Mucosa of descending colon (tissue), 3 donors: ENCODE results near the gene TMC2. TPM values are rescaled to one million over a fixed set of nuclear protein-coding genes. Genes with fewer than 3 reads are reported as not detected.

Source experiments
- ATAC-seq: fragments of 200-7000 bp; cut with Tn5 transposase; one replicate; pipeline ENCODE4 v1.9.1; 2020; ENCODE audit warnings: mild to moderate bottlenecking, moderate library complexity
- DNase-seq, 3 donors: peaks; one replicate each; pipeline ENCODE4 v3.0.0-alpha.2; 2020
- H3K36me3 ChIP-seq: fragments of 200-600 bp; one replicate; pipeline ENCODE4 v1.8.0; 2021; ENCODE audit warnings: low read depth, mild to moderate bottlenecking
- H3K4me1 ChIP-seq: fragments of 200-600 bp; one replicate; pipeline ENCODE4 v1.8.0; 2021; ENCODE audit warnings: low read depth, mild to moderate bottlenecking
- H3K4me3 ChIP-seq: fragments of 200-600 bp; one replicate; pipeline ENCODE4 v1.8.0; 2021; ENCODE audit warnings: mild to moderate bottlenecking
- H3K9me3 ChIP-seq: fragments of 200-600 bp; one replicate; pipeline ENCODE4 v1.8.0; 2021; ENCODE audit warnings: mild to moderate bottlenecking
- CTCF ChIP-seq: fragments of 200-600 bp; IDR thresholded peaks from one replicate; pipeline ENCODE4 v1.8.0; 2022; ENCODE audit warnings: antibody characterized with exemption, mild to moderate bottlenecking
- intact Hi-C, 2 donors: fragments of 100-400 bp; cut with DNase I in 1 of 2; cut with micrococcal nuclease in 1 of 2; formaldehyde crosslinking; loops; one replicate each; pipeline versions ENCODE4 v1.11.0 to v1.11.1; 2022; cut with DNase I, micrococcal nuclease
- total RNA-seq, 3 donors: library from RNA; stranded (reverse); fragmentation: NEBNext Ultra II Directional in 2 of 3; extraction: Animal tissue kit (Norgen Biotek cat#: 25700) in 2 of 3; gene quantifications; one replicate each; pipeline versions ENCODE4 v1.2.1 to v1.2.4, GENCODE V29; 2021 to 2023
- donor health status: DM: no; HTN: no; CAD: no; lungs with moderate emphysema.
- donor health status: DM: no; HTN: no; CAD: no.
- donor health status: DM: no; HTN: yes; CAD: no.

TMC2 gene
- total RNA-seq, 3 donors from 2014 or later: 0.09 to 0.41 TPM; not detected in 1

DNA sequence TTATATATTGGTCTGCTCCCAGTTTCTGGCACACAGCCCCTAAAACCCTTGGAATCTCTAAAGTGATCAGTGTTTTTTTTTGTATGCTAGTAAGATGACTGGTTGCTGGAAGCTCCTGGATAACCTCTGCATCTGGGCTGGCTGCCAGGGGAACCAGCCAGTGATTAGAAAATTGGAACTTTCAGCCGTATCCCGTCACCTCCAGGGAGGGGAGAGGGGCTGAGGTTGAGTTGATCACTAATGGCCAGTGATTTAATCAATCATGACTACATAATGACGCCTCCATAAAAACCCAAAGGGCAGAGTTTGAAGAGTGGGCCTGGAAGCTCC, 68.1 kb downstream of the TMC2 start:
- TF ChIP-seq CTCF: no peak
- peaks cover 9% of the 10 kb centered on the region for H3K4me1 ChIP-seq
- peaks cover 14% of the 10 kb centered on the region for H3K9me3 ChIP-seq
- DNase-seq: peak in 1 of 3 donors; percentile 33
- no peak overlapping the region for H3K4me3 ChIP-seq
- intact Hi-C loops: no loop called here
- no peaks in the 10 kb centered on the region for H3K36me3 ChIP-seq
- no peak for ATAC-seq

- Histone ChIP-seq H3K36me3 (no peaks in the 10 kb centered on the region), H3K4me1 (no peaks in the 10 kb centered on the region), H3K9me3 (peaks cover 14% of the 10 kb centered on the region), H3K4me3 (no peak overlapping the region)
- DNase-seq: no peak
- TF ChIP-seq CTCF: no peak
- intact Hi-C loops: no loop called here
- ATAC-seq: no peak
Measured at GRCh38 chr20:2606507-2607006, 70.2 kb downstream of the TMC2 start.

DNA sequence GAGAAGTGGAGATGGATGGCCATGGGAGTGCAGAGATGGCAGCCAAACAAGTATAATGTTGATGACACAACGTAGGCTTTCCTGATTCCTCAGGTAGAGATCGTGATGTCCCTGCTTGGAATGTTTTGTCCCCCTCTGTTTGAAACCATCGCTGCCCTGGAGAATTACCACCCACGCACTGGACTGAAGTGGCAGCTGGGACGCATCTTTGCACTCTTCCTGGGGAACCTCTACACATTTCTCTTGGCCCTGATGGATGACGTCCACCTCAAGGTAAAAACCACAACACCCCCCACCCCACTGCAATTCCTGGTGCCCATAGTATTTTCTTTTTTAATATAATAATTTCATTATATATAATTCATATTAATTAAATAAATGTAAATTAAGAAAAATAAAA, 74.0 kb downstream of the TMC2 start:
- H3K4me3 ChIP-seq: no peak overlapping the region
- no peak for TF ChIP-seq CTCF
- DNase-seq: no peak

DNA sequence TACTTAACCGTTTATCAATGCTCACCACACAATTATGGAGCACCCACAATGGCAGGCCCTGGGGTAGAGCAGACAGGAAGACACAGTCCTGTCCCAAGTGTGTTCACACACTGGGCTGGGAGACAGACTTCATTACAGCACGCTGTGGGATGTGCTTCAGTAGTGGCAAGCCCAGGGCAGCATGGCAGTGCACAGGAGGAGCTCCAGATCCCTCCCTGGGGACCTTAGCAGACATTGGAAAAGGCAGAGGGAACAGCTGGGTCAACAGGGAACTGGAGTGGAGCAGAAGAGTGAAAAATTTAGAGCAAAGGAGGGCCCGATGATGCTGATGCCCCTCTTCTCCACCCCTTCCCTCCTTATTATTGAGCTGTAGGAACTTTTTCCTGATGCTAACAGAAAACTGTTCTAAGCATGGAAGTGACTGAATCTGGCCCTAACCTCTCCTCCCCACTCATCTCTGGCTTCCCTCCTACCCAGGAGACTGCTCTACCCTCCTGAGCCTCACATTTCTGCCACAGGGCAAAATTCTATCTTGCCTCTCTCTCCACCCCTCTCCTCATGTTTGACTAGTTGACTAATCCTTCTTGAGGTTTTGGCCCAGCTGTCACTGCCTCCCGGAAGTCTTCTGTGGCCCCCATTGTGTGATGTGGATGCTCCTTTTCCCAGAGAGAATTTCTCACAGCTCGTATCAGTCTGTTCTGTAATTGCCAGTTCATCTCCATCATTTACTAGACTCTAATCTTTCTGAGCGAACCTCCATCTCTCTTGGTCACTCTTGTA, 74.8 kb downstream of the TMC2 start:
- TF ChIP-seq CTCF: no peak
- intact Hi-C loops: no loop called here
- H3K9me3 ChIP-seq: peaks cover 12% of the 10 kb centered on the region
- ATAC-seq (no peak), DNase-seq (no peak)
- no peak overlapping the region for H3K4me3 ChIP-seq
- no peaks in the 10 kb centered on the region for H3K4me1 ChIP-seq
- H3K36me3 ChIP-seq: no peaks in the 10 kb centered on the region

More for the DNA sequence above, 74.0 kb downstream of the TMC2 start:
- no peaks in the 10 kb centered on the region for H3K4me1 ChIP-seq
- intact Hi-C loops: no loop called here
- H3K36me3 ChIP-seq: no peaks in the 10 kb centered on the region
- no peak for ATAC-seq
- H3K9me3 ChIP-seq: peaks cover 14% of the 10 kb centered on the region

GRCh38 chr20:2612073-2612472, 75.7 kb downstream of the TMC2 start:
- Histone ChIP-seq H3K36me3 (no peaks in the 10 kb centered on the region), H3K9me3 (peaks cover 4% of the 10 kb centered on the region), H3K4me3 (no peak overlapping the region), H3K4me1 (no peaks in the 10 kb centered on the region)
- ATAC-seq: no peak
- TF ChIP-seq CTCF: no peak
- intact Hi-C loops: no loop called here
- DNase-seq: no peak
